Spleen (tissue), 11 donors: ENCODE results near the gene MYH10. TPM values are rescaled to one million over a fixed set of nuclear protein-coding genes. Genes with fewer than 3 reads are reported as not detected.
A peak's percentile ranks its signal among the peaks of the same experiment; 100 is the strongest.

Experiments
- DNase-seq: peaks from one replicate; pipeline ENCODE4 v3.0.0-alpha.2; 2020
- H3K27ac ChIP-seq, 8 donors: fragments of 200-600 bp; sonication (generic) in 7 of 8; 1 replicate in 4 of 8; 2 replicates in 4 of 8; pipeline versions ENCODE4 v1.5.0 to v1.8.0; 2016 to 2021; ENCODE audit warnings: inconsistent platforms in 4 of 8, mild to moderate bottlenecking in 4 of 8, moderate library complexity in 1 of 8
- H3K27me3 ChIP-seq, 7 donors: fragments of 200-600 bp; sonication (generic) in 6 of 7; replicated peaks in 1 of 7; 1 replicate in 4 of 7; 2 replicates in 3 of 7; pipeline versions ENCODE4 v1.5.0 to v1.8.0; 2016 to 2021; ENCODE audit warnings: inconsistent platforms in 3 of 7, mild to moderate bottlenecking in 1 of 7
- H3K36me3 ChIP-seq, 6 donors: fragments of 200-600 bp; sonication (generic) in 5 of 6; 1 replicate in 4 of 6; 2 replicates in 2 of 6; pipeline versions ENCODE4 v1.5.0 to v1.8.0; 2016 to 2021; ENCODE audit warnings: inconsistent platforms in 2 of 6
- H3K4me1 ChIP-seq, 6 donors: fragments of 200-600 bp; sonication (generic) in 5 of 6; 1 replicate in 3 of 6; 2 replicates in 3 of 6; pipeline versions ENCODE4 v1.5.0 to v1.8.0; 2016 to 2021; ENCODE audit warnings: inconsistent platforms in 3 of 6
- H3K4me3 ChIP-seq, 8 donors: fragments of 200-600 bp; sonication (generic) in 7 of 8; 1 replicate in 4 of 8; 2 replicates in 4 of 8; pipeline versions ENCODE4 v1.5.0 to v1.8.0; 2016 to 2021; ENCODE audit warnings: inconsistent platforms in 4 of 8, mild to moderate bottlenecking in 4 of 8, moderate library complexity in 2 of 8
- H3K9me3 ChIP-seq, 8 donors: fragments of 200-600 bp; sonication (generic) in 7 of 8; 1 replicate in 4 of 8; 2 replicates in 4 of 8; pipeline versions ENCODE4 v1.5.0 to v1.8.0; 2016 to 2021; ENCODE audit warnings: inconsistent platforms in 4 of 8
- CTCF ChIP-seq, 11 experiments: fragments of 200-600 bp in 7 of 11; fragments of 450-650 bp in 4 of 11; sonication (generic) in 4 of 11; IDR thresholded peaks in 8 of 11; conservative IDR thresholded peaks in 3 of 11; 1 replicate in 7 of 11; 2 replicates in 4 of 11; pipeline versions ENCODE4 v1.4.0 to v1.8.0; 2016 to 2021; ENCODE audit warnings: antibody characterized with exemption in 11 of 11, inconsistent platforms in 4 of 11, mild to moderate bottlenecking in 1 of 11
- POLR2A ChIP-seq, 3 donors: fragments of 450-650 bp; IDR thresholded peaks; one replicate each; pipeline ENCODE4 v1.5.1; 2017; ENCODE audit warnings: antibody characterized with exemption in 3 of 3, mild to moderate bottlenecking in 1 of 3
- POLR2AphosphoS5 ChIP-seq, 3 donors: sonication (generic); formaldehyde crosslinking; IDR thresholded peaks; one replicate each; pipeline ENCODE4 v1.5.1; 2017; ENCODE audit warnings: antibody characterized with exemption in 3 of 3
- WGBS, 5 donors: extraction: QIAGEN DNeasy Blood & Tissue Kit in 3 of 5; methylation state at CpG; one replicate each; pipeline versions ENCODE4 v1.1.5 to v1.1.7; 2013 to 2018; 5-methylcytosine and 5-hydroxymethylcytosine counted together
- intact Hi-C: fragments of 100-400 bp; cut with DNase I; formaldehyde crosslinking; loops from one replicate; pipeline ENCODE4 v1.15.0; 2023; ENCODE audit warnings: low total_unique reads
- polyA plus RNA-seq, 3 donors: library from polyadenylated mRNA; stranded (reverse); fragments of 200-250 nt; gene quantifications; one replicate each; pipeline ENCODE4 v1.2.1, GENCODE V29; 2013
- total RNA-seq, 7 donors: library from RNA; depleted of rRNA in 3 of 7; stranded (reverse); fragments of >200 nt in 3 of 7; fragmentation: NEBNext Ultra II Directional in 4 of 7; extraction: Animal tissue kit (Norgen Biotek cat#: 25700) in 4 of 7; gene quantifications; one replicate each; pipeline versions ENCODE4 v1.1.0 to v1.2.1, GENCODE V29; 2016 to 2021
- donor health status: healthy with polysubstance abuse.
- donor health status: DM: no; HTN: no; CAD: no; lungs with moderate emphysema.
- donor health status: DM: no; HTN: no; CAD: no.
- donor health status: Bipolar disorder and iron deficiency.
- donor health status: healthy.
- donor health status: DM: no; HTN: no; CAD: no.
- donor health status: DM: yes; HTN: yes; CAD: no.

The MYH10 gene
- total and polyA plus RNA-seq, 10 donors = 1.0 to 14.4 (median 7.5) TPM

- H3K27me3 ChIP-seq = peaks cover 0 to 16% (median 0%) of the 10 kb centered on the region in 7 donors
- H3K27ac ChIP-seq = peak overlapping the region in 1 of 8 donors; percentile 14
- H3K4me3 ChIP-seq = no peak overlapping the region
- H3K9me3 ChIP-seq = peaks cover 0 to 13% (median 5%) of the 10 kb centered on the region in 8 donors
- intact Hi-C loops = no loop called here
- TF ChIP-seq POLR2AphosphoS5 (IDR thresholded peaks at IDR 0.05) = no peak
- no peak for TF ChIP-seq CTCF (IDR thresholded peaks at IDR 0.05 in 8 of 11, conservative IDR thresholded peaks at IDR 0.05 in 3 of 11)
- TF ChIP-seq POLR2A (IDR thresholded peaks at IDR 0.05) = no peak
- WGBS, 5 donors = 62 to 87% (median 79%) methylated on average over 19 of the region's 19 CpGs
- H3K36me3 ChIP-seq = no peaks in the 10 kb centered on the region
- no peak for DNase-seq
- no peaks in the 10 kb centered on the region for H3K4me1 ChIP-seq
These were observed 44.1 kb upstream of the MYH10 start for GRCh38 chr17:8674344-8675305.

- WGBS, 5 donors = 39 to 66% (median 51%) methylated on average over 1 of the region's 1 CpG
- no peaks in the 10 kb centered on the region for H3K36me3 ChIP-seq
- no peak overlapping the region for H3K27ac ChIP-seq
- H3K9me3 ChIP-seq = peaks cover 0 to 8% (median 4%) of the 10 kb centered on the region in 8 donors
- H3K4me1 ChIP-seq = no peaks in the 10 kb centered on the region
- H3K4me3 ChIP-seq = no peak overlapping the region
- intact Hi-C loops = no loop called here
- H3K27me3 ChIP-seq = peaks cover 0 to 15% (median 0%) of the 10 kb centered on the region in 7 donors
- TF ChIP-seq POLR2AphosphoS5 (IDR thresholded peaks at IDR 0.05) = no peak
- no peak for TF ChIP-seq POLR2A (IDR thresholded peaks at IDR 0.05)
- TF ChIP-seq CTCF (IDR thresholded peaks at IDR 0.05 in 8 of 11, conservative IDR thresholded peaks at IDR 0.05 in 3 of 11) = no peak
- no peak for DNase-seq
These were observed 43.1 kb upstream of the MYH10 start for GRCh38 chr17:8673612-8674011.

GRCh38 chr17:8672326-8672725, 41.8 kb upstream of the MYH10 start:
- 89 to 93% (median 92%) methylated on average over 9 of the region's 9 CpGs for WGBS, 5 donors
- no peak overlapping the region for H3K27ac ChIP-seq
- peaks cover 0 to 15% (median 0%) of the 10 kb centered on the region in 7 donors for H3K27me3 ChIP-seq
- DNase-seq = no peak
- no peaks in the 10 kb centered on the region for H3K9me3 ChIP-seq
- TF ChIP-seq CTCF (IDR thresholded peaks at IDR 0.05 in 8 of 11, conservative IDR thresholded peaks at IDR 0.05 in 3 of 11) = no peak
- no peak for TF ChIP-seq POLR2AphosphoS5 (IDR thresholded peaks at IDR 0.05)
- TF ChIP-seq POLR2A (IDR thresholded peaks at IDR 0.05) = no peak
- no peaks in the 10 kb centered on the region for H3K36me3 ChIP-seq
- no peak overlapping the region for H3K4me3 ChIP-seq
- H3K4me1 ChIP-seq = no peaks in the 10 kb centered on the region
- intact Hi-C loops = no loop called here

GRCh38 chr17:8670421-8670820, 39.9 kb upstream of the MYH10 start:
- DNase-seq = no peak
- H3K9me3 ChIP-seq = no peaks in the 10 kb centered on the region
- 61 to 72% (median 67%) methylated on average over 4 of the region's 4 CpGs for WGBS, 5 donors
- no peak overlapping the region for H3K27ac ChIP-seq
- no peaks in the 10 kb centered on the region for H3K4me1 ChIP-seq
- no peak for TF ChIP-seq CTCF (IDR thresholded peaks at IDR 0.05 in 8 of 11, conservative IDR thresholded peaks at IDR 0.05 in 3 of 11)
- no peak for TF ChIP-seq POLR2AphosphoS5 (IDR thresholded peaks at IDR 0.05)
- no peak for TF ChIP-seq POLR2A (IDR thresholded peaks at IDR 0.05)
- H3K4me3 ChIP-seq = no peak overlapping the region
- H3K36me3 ChIP-seq = no peaks in the 10 kb centered on the region
- H3K27me3 ChIP-seq = peaks cover 0 to 28% (median 0%) of the 10 kb centered on the region in 7 donors
- intact Hi-C loops = no loop called here
